PC-3 (cell line): ENCODE data around the gene POLR1A. TPM values are rescaled to one million over a fixed set of nuclear protein-coding genes. Genes with fewer than 3 reads are reported as not detected.

Experiments
- ATAC-seq: fragments of 200-7000 bp; cut with Tn5 transposase; 2 replicates; pipeline ENCODE4 v1.9.1; 2020; ENCODE audit warnings: mild to moderate bottlenecking, moderate library complexity
- BruUV-seq: library from RNA; stranded (reverse); fragments of 400-500 nt; replicated peaks from 2 replicates; lab custom pipeline; 2021; lab: Mats Ljungman, UMichigan
- CTCF ChIA-PET: fragments of 300-600 bp; sonication (Branson Sonifier 250); formaldehyde crosslinking; loops from one replicate; lab custom pipeline; 2022; ENCODE audit warnings: antibody characterized with exemption; lab: Charles Lee
- POLR2A ChIA-PET: fragments of 300-600 bp; sonication (Branson Sonifier 250); formaldehyde crosslinking; loops from one replicate; lab custom pipeline; 2022; ENCODE audit warnings: antibody characterized with exemption; ENCODE audit not compliant: unreplicated experiment; lab: Charles Lee
- DNase-seq: peaks from one replicate; pipeline ENCODE4 v3.0.0-alpha.2; 2015
- H2AFZ ChIP-seq: fragments of 300-600 bp; sonication (generic); 2 replicates; pipeline ENCODE4 v1.6.0; 2016; ENCODE audit warnings: antibody characterized with exemption, low read length
- H3F3A ChIP-seq: fragments of 300-600 bp; sonication (generic); one replicate; pipeline ENCODE4 v1.6.0; 2017; ENCODE audit warnings: antibody characterized with exemption, low read length, control low read depth, mild to moderate bottlenecking; ENCODE audit not compliant: unreplicated experiment
- H3K27ac ChIP-seq: fragments of 300-600 bp; sonication (generic); 2 replicates; pipeline ENCODE4 v1.5.1; 2016; ENCODE audit warnings: mild to moderate bottlenecking, low read length
- H3K27me3 ChIP-seq: fragments of 300-600 bp; sonication (generic); 2 replicates; pipeline ENCODE4 v1.6.1; 2016; ENCODE audit warnings: low read length, mixed read lengths
- H3K36me3 ChIP-seq: fragments of 300-600 bp; sonication (generic); 2 replicates; pipeline ENCODE4 v1.6.1; 2016; ENCODE audit warnings: low read depth, mixed run types, low read length, mixed read lengths
- H3K4me1 ChIP-seq: fragments of 300-600 bp; sonication (generic); 2 replicates; pipeline ENCODE4 v1.5.1; 2016; ENCODE audit warnings: low read length; ENCODE audit not compliant: insufficient read depth
- H3K4me2 ChIP-seq: fragments of 300-600 bp; sonication (generic); 2 replicates; pipeline ENCODE4 v1.6.0; 2016; ENCODE audit warnings: low read length
- H3K4me3 ChIP-seq: fragments of 300-600 bp; sonication (generic); 2 replicates; pipeline ENCODE4 v1.5.1; 2016; ENCODE audit warnings: mild to moderate bottlenecking, low read length, mixed read lengths
- H3K79me2 ChIP-seq: fragments of 300-600 bp; sonication (generic); 2 replicates; pipeline ENCODE4 v1.6.1; 2017; ENCODE audit warnings: low read length, mixed read lengths
- H3K9ac ChIP-seq: fragments of 300-600 bp; sonication (generic); 2 replicates; pipeline ENCODE4 v1.6.0; 2016; ENCODE audit warnings: mild to moderate bottlenecking, low read length
- H3K9me2 ChIP-seq: fragments of 300-600 bp; sonication (generic); replicated peaks from 2 replicates; pipeline ENCODE4 v1.6.1; 2016; ENCODE audit warnings: mixed run types, low read length, mixed read lengths
- H3K9me3 ChIP-seq: fragments of 300-600 bp; sonication (generic); 2 replicates; pipeline ENCODE4 v1.6.1; 2016; ENCODE audit warnings: low read length, mixed read lengths
- H4K20me1 ChIP-seq: fragments of 300-600 bp; sonication (generic); 2 replicates; pipeline ENCODE4 v1.6.1; 2016; ENCODE audit warnings: low read length, mixed read lengths
- EZH2 ChIP-seq: fragments of 300-600 bp; sonication (generic); IDR thresholded peaks from one replicate; pipeline ENCODE4 v1.6.1; 2017; ENCODE audit warnings: antibody characterized with exemption, mild to moderate bottlenecking, low read length; ENCODE audit not compliant: unreplicated experiment
- EZH2phosphoT487 ChIP-seq: fragments of 300-600 bp; sonication (generic); IDR thresholded peaks from 2 replicates; pipeline ENCODE4 v1.6.1; 2018; ENCODE audit warnings: mild to moderate bottlenecking, antibody characterized with exemption, low read length, borderline replicate concordance
- intact Hi-C: fragments of 100-400 bp; cut with micrococcal nuclease; formaldehyde crosslinking; loops from 2 replicates; pipeline ENCODE4 v1.9.0; 2023
- total RNA-seq: library from RNA; depleted of rRNA; stranded (reverse); fragments of >200 nt; gene quantifications from 2 replicates; pipeline ENCODE4 v1.2.3, GENCODE V29; 2014
- TF ChIP-seq, protein P1 (sequence below): fragments of 300-600 bp; sonication (generic); conservative IDR thresholded peaks from 2 replicates; pipeline ENCODE4 v1.5.1; 2017; ENCODE audit warnings: antibody characterized with exemption, low read depth, mild to moderate bottlenecking, low read length

POLR1A gene
- total RNA-seq, 1 experiment from 2014 or later: 25.1 TPM

DNA sequence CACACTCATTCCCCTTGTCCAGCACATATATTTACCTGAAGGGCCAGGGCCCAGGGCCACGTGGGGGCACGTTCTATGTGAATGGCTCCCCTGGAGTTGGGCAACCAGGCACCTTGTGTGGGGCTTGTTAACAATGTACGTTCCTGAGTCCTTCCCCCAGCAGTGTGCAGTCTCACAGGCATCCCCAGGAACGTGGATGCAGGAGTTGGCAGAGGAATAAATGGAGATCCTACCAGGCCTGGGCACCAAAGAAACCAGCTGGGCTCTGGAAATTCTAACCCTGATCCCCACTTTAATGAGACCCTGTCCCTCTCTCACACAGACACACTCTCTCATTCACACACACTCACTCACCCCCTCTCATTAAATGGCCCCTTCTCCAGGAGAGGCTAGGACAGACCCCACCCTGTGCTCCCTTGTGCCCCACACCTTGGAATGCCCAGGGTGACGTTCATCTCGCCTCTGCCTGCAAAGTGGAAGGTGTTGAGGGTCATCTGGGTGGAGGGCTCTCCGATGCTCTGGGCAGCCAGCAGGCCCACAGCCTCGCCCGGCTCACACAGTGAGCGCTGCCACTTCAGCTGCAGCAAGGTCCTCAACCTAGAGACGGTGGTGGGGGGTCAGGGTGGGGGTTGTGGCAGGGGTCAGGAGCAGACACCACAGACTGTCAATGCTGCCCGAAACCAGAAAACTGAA lies 65.6 kb downstream of the POLR1A start:
- no peak overlapping the region for H2AFZ ChIP-seq
- no peaks in the 10 kb centered on the region for H4K20me1 ChIP-seq
- no peak for DNase-seq
- no peaks in the 10 kb centered on the region for H3K9me2 ChIP-seq
- no TSS peak for BruUV-seq
- no peak overlapping the region for H3K9ac ChIP-seq
- H3K27me3 ChIP-seq: no peaks in the 10 kb centered on the region
- intact Hi-C loops: no loop called here
- POLR2A ChIA-PET: no interaction called here
- CTCF ChIA-PET: no interaction called here
- H3K4me3 ChIP-seq: no peak overlapping the region
- no peaks in the 10 kb centered on the region for H3K4me1 ChIP-seq
- H3K36me3 ChIP-seq: peaks cover 75% of the 10 kb centered on the region
- TF ChIP-seq EZH2 (no peak), EZH2phosphoT487 (no peak)
- TF ChIP-seq, protein P1, sequence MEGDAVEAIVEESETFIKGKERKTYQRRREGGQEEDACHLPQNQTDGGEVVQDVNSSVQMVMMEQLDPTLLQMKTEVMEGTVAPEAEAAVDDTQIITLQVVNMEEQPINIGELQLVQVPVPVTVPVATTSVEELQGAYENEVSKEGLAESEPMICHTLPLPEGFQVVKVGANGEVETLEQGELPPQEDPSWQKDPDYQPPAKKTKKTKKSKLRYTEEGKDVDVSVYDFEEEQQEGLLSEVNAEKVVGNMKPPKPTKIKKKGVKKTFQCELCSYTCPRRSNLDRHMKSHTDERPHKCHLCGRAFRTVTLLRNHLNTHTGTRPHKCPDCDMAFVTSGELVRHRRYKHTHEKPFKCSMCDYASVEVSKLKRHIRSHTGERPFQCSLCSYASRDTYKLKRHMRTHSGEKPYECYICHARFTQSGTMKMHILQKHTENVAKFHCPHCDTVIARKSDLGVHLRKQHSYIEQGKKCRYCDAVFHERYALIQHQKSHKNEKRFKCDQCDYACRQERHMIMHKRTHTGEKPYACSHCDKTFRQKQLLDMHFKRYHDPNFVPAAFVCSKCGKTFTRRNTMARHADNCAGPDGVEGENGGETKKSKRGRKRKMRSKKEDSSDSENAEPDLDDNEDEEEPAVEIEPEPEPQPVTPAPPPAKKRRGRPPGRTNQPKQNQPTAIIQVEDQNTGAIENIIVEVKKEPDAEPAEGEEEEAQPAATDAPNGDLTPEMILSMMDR: no peak
- no peak for ATAC-seq
- no peaks in the 10 kb centered on the region for H3K79me2 ChIP-seq
- no peak overlapping the region for H3K27ac ChIP-seq
- H3K9me3 ChIP-seq: no peaks in the 10 kb centered on the region
- no peaks in the 10 kb centered on the region for H3F3A ChIP-seq
- H3K4me2 ChIP-seq: no peak overlapping the region

DNA sequence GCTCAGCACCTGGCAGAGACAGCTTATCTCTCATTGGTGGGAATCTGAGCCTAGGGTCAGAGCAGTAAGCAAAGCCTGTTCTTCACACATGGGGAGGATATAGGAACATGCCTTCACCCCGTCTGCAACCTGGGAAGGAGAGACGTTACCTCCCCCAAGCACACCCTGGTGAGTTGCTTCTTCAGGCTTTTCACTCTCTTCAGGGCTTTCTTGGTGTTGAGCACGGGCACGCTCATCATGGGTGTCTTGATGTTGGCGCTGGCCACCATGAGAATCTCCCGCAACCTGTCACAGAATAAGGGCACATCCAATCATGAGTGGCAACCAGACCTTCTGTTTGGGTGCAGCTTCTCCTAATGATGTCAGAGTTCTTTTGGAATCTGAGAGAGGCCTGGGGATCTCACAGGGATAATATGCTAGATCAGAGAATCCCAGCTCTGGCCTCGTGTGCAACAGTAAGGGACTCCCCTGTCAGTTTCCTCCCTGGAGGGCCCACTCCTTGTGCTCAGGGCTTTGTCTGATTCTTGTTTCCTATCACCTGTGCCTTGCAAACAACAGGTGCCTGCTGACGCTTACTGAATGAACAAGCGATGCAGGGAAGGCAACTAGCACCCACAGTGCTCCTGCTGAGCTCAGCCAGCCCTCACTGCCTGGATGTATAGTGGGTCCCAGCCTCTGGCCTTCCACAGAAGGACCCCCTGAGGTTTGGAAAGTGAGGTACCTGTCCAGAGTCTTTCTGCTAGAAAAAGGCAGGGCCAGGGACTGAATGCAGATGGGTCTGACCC lies 66.3 kb downstream of the POLR1A start:
- TF ChIP-seq EZH2 (no peak), EZH2phosphoT487 (no peak)
- TF ChIP-seq, protein P1: no peak
- Histone ChIP-seq H3K79me2 (no peaks in the 10 kb centered on the region), H4K20me1 (no peaks in the 10 kb centered on the region), H3K36me3 (peaks cover 67% of the 10 kb centered on the region), H3K4me3 (no peak overlapping the region), H3K9me2 (no peaks in the 10 kb centered on the region), H3F3A (no peaks in the 10 kb centered on the region), H3K9me3 (no peaks in the 10 kb centered on the region), H3K4me1 (no peaks in the 10 kb centered on the region), H3K9ac (no peak overlapping the region), H3K4me2 (no peak overlapping the region), H3K27ac (no peak overlapping the region), H2AFZ (no peak overlapping the region), H3K27me3 (no peaks in the 10 kb centered on the region)
- no peak for ATAC-seq
- ChIA-PET POLR2A (no interaction called here), CTCF (no interaction called here)
- no TSS peak for BruUV-seq
- DNase-seq: no peak
- intact Hi-C loops: no loop called here
